Kidney capillary endothelial cell (primary cell): Measurements from ENCODE around the gene EDARADD.

Source experiments
- DNase-seq: peaks from one replicate; pipeline ENCODE4 v3.0.0-alpha.2; 2018; ENCODE audit warnings: low spot score

The EDARADD gene

GRCh38 chr1:236394879-236395229, 768 bp downstream of the EDARADD start:
- no peak for DNase-seq

- no peak for DNase-seq
These were observed 1.3 kb downstream of the EDARADD start for GRCh38 chr1:236395230-236395946.

- no peak for DNase-seq
These were observed 2.0 kb downstream of the EDARADD start for GRCh38 chr1:236395947-236396664.

- DNase-seq, result no peak
These were observed 2.6 kb downstream of the EDARADD start for GRCh38 chr1:236396665-236397043.

GRCh38 chr1:236397173-236397759, 3.2 kb downstream of the EDARADD start:
- no peak for DNase-seq

- no peak for DNase-seq
These were observed 4.5 kb downstream of the EDARADD start for GRCh38 chr1:236398538-236398937.

- DNase-seq, result no peak
These were observed 6.0 kb downstream of the EDARADD start for GRCh38 chr1:236400061-236400603.

- no peak for DNase-seq
These were observed 7.6 kb downstream of the EDARADD start for GRCh38 chr1:236401698-236402097.

- no peak for DNase-seq
These were observed 10.0 kb downstream of the EDARADD start for GRCh38 chr1:236403905-236404696.

GRCh38 chr1:236407059-236407458, 13.0 kb downstream of the EDARADD start:
- no peak for DNase-seq

GRCh38 chr1:236413688-236414087, 19.6 kb downstream of the EDARADD start:
- DNase-seq, result no peak

- DNase-seq, result no peak
These were observed 22.1 kb downstream of the EDARADD start for GRCh38 chr1:236416165-236416564.

- DNase-seq, result no peak
These were observed 23.2 kb downstream of the EDARADD start for GRCh38 chr1:236417336-236417735.

- DNase-seq, result no peak
These were observed 25.4 kb downstream of the EDARADD start for GRCh38 chr1:236419502-236419901.

- no peak for DNase-seq
These were observed 26.9 kb downstream of the EDARADD start for GRCh38 chr1:236421022-236421421.

GRCh38 chr1:236421850-236422516, 27.9 kb downstream of the EDARADD start:
- DNase-seq, result no peak

- DNase-seq, result no peak
These were observed 28.4 kb downstream of the EDARADD start for GRCh38 chr1:236422517-236422876.

GRCh38 chr1:236425031-236425663, 31.1 kb downstream of the EDARADD start:
- no peak for DNase-seq

GRCh38 chr1:236426215-236426614, 32.1 kb downstream of the EDARADD start:
- no peak for DNase-seq

GRCh38 chr1:236429715-236430274, 35.7 kb downstream of the EDARADD start:
- no peak for DNase-seq

- DNase-seq, result no peak
These were observed 39.8 kb downstream of the EDARADD start for GRCh38 chr1:236433819-236434315.
